ENCODE measurements around the gene BDH2. TPM values are rescaled to one million over a fixed set of nuclear protein-coding genes. Genes with fewer than 3 reads are reported as not detected.

BDH2 gene
- total RNA-seq, 1 donor from 2014 or later = 5.1 TPM

DNA sequence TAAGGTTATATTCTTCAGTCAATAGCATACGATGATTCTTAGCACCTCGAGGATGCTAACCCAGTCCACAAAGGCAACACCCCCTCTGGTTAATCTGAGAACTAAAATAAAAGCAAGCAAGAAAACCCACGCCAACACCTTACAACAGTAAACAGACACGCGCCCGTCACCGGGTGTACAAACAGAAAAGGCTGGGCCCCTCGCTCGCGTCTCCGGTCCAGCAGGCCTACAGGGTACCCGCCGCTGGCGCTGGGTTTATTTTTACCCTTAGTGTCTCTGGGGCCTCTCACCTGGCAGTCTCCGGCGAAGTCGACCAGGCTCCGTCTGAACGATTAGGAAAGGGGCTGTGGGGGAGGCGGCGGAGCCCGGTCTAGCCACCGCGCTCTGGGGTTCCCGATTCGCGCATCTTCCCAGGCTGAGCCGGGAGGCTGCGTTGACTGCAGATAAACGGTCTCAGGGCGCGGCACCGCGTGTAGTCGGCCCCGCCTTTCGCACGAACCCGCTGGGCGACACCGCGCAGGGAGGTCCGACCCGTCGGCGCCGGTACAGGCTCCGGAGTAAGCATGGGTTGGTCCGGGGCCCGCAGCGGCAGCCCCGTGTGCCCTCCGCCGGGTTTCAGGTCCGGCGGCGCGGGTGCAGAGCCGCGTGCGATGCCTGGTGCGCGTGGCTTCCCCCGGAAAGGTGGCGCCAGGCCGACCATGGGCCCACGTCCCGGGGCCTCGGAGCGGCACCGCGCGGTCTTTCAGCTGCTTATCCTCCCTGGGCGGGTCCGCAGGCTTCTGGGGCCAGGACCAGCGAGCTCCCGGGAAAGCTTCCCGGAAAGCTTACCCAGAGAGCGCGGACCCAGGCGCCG, 23.5 kb downstream of the BDH2 start:
- CTCF ChIA-PET = interaction anchor here (1.2 to 2.0 kb wide), 3 partner anchors 16 to 29 kb away, joined by 4 to 12 read pairs (median 7); partner anchors contain the start of gene BDH2

DNA sequence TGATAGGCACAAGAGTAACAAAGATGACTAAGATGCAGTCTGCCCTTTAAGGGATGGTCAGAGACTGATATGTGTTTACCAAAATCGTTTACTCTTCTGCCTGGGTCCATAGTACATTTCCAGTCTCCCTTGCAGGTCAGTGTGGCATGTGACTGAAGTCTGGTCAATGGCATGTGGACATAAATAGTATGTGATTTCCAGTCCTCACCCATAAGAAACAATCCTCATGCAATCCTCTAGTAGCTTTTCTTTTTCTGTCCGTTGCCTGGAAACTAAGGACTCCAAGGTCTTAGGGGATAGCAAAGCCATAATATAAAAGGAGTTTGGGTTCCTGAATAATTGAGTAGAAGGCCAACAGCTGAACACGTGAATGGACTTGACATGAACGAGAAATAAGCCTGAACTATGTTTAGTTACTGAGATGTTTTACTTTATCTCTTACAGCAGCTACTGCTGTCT, 24.2 kb downstream of the BDH2 start:
- Mint-ChIP-seq H3K4me3 (peak overlapping the region; percentile 96), H3K4me1 (peaks cover 45% of the 10 kb centered on the region), H3K9me3 (no peaks in the 10 kb centered on the region), H3K27ac (peak overlapping the region; percentile 99), H3K27me3 (no peaks in the 10 kb centered on the region), H3K36me3 (ENCODE audit: low read depth) (peaks cover 14% of the 10 kb centered on the region)
- intact Hi-C loops (cut with micrococcal nuclease) = loop anchor here (2.0 to 5.0 kb wide), 4 partner anchors 313 to 1728 kb away; partner anchors contain the start of genes MANBA, NFKB1, PPP3CA and SLC39A8
- POLR2A ChIA-PET = interaction anchor here (1.4 to 3.3 kb wide), 3 partner anchors 248 to 457 kb away, joined by 3 to 32 read pairs (median 9); partner anchors contain the start of genes MANBA and UBE2D3
- CTCF ChIA-PET = no interaction called here
- DNase-seq = no peak
- TF ChIP-seq, protein P1, sequence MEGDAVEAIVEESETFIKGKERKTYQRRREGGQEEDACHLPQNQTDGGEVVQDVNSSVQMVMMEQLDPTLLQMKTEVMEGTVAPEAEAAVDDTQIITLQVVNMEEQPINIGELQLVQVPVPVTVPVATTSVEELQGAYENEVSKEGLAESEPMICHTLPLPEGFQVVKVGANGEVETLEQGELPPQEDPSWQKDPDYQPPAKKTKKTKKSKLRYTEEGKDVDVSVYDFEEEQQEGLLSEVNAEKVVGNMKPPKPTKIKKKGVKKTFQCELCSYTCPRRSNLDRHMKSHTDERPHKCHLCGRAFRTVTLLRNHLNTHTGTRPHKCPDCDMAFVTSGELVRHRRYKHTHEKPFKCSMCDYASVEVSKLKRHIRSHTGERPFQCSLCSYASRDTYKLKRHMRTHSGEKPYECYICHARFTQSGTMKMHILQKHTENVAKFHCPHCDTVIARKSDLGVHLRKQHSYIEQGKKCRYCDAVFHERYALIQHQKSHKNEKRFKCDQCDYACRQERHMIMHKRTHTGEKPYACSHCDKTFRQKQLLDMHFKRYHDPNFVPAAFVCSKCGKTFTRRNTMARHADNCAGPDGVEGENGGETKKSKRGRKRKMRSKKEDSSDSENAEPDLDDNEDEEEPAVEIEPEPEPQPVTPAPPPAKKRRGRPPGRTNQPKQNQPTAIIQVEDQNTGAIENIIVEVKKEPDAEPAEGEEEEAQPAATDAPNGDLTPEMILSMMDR (IDR thresholded peaks at IDR 0.05) = no peak
- ATAC-seq (ENCODE audit: low read depth) = no peak

More for the DNA sequence above, 23.5 kb downstream of the BDH2 start:
- POLR2A ChIA-PET = interaction anchor here (0.7 to 3.3 kb wide), 10 partner anchors 13 to 1786 kb away, joined by 3 to 32 read pairs (median 5); partner anchors contain the start of genes MANBA, NFKB1, SLC9B1 and UBE2D3
- Mint-ChIP-seq H3K4me3 (peak overlapping the region; percentile 96), H3K36me3 (ENCODE audit: low read depth) (peaks cover 11% of the 10 kb centered on the region), H3K4me1 (peaks cover 45% of the 10 kb centered on the region), H3K27ac (peak overlapping the region; percentile 99), H3K9me3 (no peaks in the 10 kb centered on the region), H3K27me3 (no peaks in the 10 kb centered on the region)
- DNase-seq = peak; percentile 69
- TF ChIP-seq, protein P1 (IDR thresholded peaks at IDR 0.05) = no peak
- peak; percentile 64 for ATAC-seq (ENCODE audit: low read depth)
- intact Hi-C loops (cut with micrococcal nuclease) = loop anchor here (1.0 to 5.0 kb wide), 10 partner anchors 11 to 1729 kb away; partner anchors contain the start of genes BDH2, CISD2, MANBA and NFKB1

DNA sequence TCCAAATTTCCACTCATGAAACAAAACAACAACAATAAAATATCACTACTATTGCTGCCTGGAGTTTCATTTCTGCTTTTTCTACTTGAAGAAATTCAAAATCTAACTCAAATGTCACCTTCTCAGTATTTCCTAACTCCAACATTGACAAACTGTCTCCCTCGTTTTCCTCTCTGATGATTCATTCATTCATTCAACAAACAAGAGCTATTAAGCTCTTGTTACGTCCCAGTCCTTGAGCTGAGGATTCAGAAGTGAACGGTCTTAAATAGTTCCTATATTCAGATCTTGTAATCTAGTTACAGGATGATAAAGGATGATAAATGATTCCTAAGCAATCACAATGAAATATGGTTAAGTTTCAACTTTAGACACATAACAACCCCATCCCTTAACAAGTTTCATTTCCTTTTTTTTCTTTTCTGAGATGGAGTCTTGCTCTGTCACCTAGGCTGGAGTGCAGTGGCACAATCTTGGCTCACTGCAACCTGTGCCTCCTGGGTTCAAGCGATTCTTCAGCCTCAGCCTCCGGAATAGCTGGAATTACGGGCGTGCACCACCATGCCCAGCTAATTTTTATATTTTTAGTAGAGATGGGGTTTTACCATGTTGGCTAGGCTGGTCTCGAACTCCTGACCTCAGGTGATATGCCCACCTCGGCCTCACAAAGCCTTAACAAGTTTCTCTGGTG, 24.7 kb downstream of the BDH2 start:
- H3K36me3 Mint-ChIP-seq (ENCODE audit: low read depth) = peaks cover 14% of the 10 kb centered on the region
- H3K4me3 Mint-ChIP-seq = peak overlapping the region; percentile 96
- ATAC-seq (ENCODE audit: low read depth) (peak; percentile 42), DNase-seq (peak; percentile 16)
- intact Hi-C loops (cut with micrococcal nuclease) = loop anchor here (2.0 to 5.0 kb wide), 4 partner anchors 313 to 1728 kb away; partner anchors contain the start of genes MANBA, NFKB1, PPP3CA and SLC39A8
- H3K27ac Mint-ChIP-seq = peak overlapping the region; percentile 99
- no peaks in the 10 kb centered on the region for H3K9me3 Mint-ChIP-seq
- H3K27me3 Mint-ChIP-seq = no peaks in the 10 kb centered on the region
- TF ChIP-seq, protein P1 (IDR thresholded peaks at IDR 0.05) = no peak
- CTCF ChIA-PET = no interaction called here
- POLR2A ChIA-PET = interaction anchor here (1.4 to 3.3 kb wide), 3 partner anchors 248 to 456 kb away, joined by 3 to 32 read pairs (median 9); partner anchors contain the start of genes MANBA and UBE2D3
- H3K4me1 Mint-ChIP-seq = peaks cover 45% of the 10 kb centered on the region

DNA sequence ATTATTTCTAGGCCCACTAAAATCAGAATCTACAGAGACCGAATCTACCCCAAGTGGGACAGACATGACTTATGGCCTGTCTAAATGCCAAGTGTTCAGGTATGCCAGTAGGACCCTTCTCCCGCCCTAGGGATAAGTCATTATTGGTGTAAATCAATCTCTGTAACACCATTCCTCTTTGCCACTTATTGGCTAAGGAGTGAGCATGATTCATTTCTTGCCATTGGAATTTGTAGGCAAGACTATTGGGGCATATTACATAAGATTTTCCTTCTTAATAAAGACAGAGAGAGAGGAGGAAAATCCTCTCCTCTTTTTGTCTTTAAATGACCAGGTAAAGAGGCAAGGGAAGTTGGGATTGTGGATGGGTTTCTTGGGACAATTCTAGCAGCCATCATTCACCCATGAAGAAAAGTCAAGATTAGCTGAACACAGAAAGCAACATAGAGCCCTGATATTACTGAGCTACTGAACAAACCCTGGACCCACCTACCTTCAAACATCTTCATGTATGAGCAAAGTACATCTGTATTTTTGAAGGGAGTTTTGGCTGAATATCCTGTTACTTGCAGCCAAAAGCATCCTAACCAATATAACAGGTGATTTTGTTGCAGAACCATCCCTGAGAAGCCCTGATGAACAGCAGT, 25.7 kb downstream of the BDH2 start:
- H3K4me3 Mint-ChIP-seq = no peak overlapping the region
- CTCF ChIA-PET = no interaction called here
- TF ChIP-seq, protein P1 (IDR thresholded peaks at IDR 0.05) = no peak
- peak overlapping the region; percentile 99 for H3K27ac Mint-ChIP-seq
- POLR2A ChIA-PET = no interaction called here
- ATAC-seq (ENCODE audit: low read depth) (no peak), DNase-seq (no peak)
- no peaks in the 10 kb centered on the region for H3K9me3 Mint-ChIP-seq
- intact Hi-C loops (cut with micrococcal nuclease) = loop anchor here (2.0 kb wide), 1 partner anchor 573 kb away; the partner anchor contains the start of gene NFKB1
- H3K36me3 Mint-ChIP-seq (ENCODE audit: low read depth) = peaks cover 14% of the 10 kb centered on the region
- no peaks in the 10 kb centered on the region for H3K27me3 Mint-ChIP-seq
- peaks cover 45% of the 10 kb centered on the region for H3K4me1 Mint-ChIP-seq
